HG02981 (cell line): ENCODE measurements around the gene SCN2B.

Source experiments
- ATAC-seq: cut with Tn5 transposase; IDR thresholded peaks from one replicate; pipeline ENCODE4 v1.9.1; 2021; ENCODE audit warnings: mild to moderate bottlenecking, moderate library complexity; ENCODE audit not compliant: unreplicated experiment

SCN2B gene

DNA sequence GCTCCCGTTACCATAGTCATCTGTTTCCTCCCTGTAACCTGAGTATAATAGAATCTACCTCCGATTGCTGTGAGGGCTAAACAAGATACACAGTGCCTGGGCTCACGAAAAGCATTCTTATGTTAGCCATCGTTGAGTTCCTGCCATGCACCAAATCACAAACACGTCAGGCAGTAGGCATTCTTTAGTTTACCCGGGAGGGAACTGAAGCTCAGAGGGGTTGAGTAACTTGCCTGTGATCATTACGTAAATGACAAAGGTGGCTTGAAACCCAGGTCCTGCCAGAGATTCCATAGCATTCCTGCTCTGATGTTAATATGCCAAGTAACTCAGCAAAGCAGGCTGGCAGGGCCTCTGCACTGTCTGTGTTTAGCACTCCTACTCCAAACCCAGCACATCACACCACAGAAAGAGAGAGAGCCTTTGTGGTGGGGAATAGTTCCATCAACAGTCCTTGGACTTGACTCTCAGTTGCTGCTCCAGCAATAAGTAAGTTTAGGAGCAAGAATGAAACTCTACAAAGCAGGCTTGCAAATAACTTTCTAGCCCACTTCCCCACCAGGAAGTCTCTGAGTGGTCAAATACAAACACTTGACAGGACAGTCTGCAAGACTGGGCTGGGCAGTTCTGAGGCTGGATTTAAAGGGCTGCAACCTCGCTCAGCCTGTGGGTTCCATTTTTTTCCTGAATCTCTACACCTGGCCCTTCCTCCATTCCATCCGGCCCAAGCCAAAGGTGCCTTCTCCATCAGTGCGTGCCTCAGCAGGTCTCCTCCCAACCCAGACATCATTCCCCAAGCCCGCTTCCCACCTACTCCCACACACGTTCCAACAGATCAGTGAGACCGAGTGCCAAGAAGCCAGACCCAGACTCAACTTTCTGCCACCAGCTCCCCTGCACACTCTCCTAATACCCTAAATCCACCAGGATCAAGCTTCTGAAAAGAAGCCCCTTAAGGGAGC is 1.1 kb downstream of the SCN2B start:
- no peak for ATAC-seq

DNA sequence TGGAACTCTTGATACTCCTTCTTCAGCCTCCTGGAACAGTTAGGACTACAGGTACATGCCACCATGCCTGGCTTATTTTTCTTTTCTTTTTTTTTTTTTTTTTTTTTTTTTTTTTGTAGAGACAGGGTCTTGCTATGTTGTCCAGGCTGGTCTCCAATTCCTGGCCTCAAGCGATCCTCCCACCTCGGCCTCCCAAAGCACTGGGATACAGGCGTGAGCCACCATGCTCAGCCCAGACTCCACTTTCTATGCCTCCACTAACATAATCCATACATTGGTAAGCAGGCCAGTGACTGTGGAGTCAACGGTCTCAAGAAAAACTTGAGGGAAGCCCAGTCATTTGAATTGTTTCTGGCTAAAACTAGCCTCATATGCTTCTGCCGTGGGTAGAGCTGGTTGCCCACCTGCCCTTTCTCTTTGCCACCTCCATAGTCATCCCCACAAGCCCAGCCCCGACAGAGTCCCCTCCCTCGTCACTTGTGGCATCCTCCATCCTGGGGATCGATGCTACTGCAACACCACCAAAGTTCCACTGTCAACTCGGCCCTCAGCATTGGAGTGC is 2.4 kb downstream of the SCN2B start:
- ATAC-seq, result no peak

DNA sequence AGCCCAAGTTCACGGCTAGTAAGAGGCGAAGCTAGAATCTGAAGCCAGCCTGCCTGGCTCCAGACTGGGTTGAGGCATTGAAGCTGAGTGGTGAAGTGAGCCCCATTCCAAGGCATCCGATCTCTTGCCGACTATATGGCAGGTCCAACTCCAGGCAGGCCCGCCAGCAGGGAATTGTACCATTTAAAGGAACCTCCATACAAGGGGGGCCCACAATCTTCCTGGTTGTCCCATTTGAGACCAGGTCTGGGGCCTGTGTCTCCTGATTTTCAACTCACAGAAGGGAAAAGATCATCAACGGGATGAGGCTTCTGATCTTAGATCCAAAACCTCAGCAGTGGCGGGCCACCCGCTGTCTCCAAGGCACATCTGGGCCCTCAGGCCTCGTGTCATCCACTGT is 4.1 kb downstream of the SCN2B start:
- no peak for ATAC-seq

DNA sequence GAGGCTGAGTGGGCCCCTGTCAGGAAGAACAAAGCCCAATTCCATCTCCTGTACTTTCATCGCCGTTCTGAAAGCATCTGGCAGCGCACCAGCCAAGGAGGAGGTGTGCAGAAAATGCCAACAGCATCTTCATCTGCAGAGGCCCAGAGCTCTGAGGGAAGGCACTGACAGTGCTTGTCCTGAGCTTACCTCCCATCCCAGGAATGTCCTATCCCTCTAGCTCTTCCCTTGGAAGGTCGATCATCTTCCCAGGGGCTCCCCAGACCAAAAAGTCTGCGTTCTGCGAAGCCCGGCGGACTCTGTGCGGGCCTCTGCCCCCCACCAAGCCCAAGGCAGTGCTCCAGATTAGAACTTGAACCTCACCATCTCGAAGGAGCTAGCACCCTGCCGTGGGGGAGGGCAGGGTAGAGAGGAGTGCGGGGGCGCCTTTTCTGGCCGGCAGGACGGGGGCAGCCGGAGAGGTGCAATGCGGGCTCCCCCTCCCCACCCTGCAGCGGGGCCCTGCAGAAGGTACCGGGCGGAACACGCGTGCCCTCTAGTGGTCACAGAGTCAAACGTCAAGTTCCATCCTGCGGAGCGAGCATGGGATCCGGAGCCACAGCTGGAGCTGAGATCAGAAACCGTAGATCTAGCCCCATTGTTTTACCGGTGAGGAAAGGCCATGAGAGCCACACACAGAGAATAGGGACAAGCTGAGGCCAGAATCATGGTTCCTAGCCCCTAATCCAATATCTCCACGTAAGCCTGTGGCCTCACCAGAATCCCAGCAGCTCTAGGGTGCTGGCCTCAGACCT is 5.0 kb downstream of the SCN2B start:
- no peak for ATAC-seq

DNA sequence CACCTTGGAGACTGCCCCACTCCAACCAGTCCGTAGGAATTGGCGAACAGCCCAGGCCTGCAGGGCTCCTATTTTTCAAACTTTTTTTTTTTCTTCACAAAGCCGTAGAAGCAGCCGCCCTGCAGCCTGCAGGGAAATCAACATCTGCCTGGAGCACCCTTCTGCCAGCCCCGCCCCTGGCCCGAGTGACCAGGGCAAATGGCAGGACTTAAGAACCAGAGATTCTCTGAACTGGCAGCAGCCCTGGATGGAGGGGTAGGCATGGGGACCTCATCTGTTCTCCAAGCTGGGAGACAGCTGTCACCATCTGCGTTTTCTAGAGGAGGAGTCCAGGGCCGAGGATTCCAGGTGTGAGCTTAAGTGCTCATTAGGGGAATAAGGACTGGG is 5.6 kb downstream of the SCN2B start:
- no peak for ATAC-seq

DNA sequence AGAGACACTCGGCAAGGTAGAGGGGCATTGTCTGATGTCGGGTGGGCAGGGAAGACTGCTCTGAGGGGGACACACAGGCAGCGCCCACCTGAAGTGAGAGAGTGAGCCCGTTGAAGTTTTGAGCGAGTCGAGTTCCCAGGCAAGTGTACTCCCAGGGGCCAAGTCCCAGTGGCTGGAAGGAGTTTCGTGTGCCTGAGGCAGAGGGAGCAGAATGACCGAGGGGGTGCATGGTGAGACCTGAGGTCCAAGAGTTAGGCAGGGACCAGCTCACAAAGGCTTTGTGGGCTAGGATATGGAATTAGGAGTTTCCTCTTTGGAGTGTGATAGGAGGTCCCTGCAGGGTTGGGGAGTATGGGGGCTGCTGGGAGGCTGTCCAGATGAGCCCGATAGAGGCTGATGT is 6.2 kb downstream of the SCN2B start:
- ATAC-seq, result no peak

DNA sequence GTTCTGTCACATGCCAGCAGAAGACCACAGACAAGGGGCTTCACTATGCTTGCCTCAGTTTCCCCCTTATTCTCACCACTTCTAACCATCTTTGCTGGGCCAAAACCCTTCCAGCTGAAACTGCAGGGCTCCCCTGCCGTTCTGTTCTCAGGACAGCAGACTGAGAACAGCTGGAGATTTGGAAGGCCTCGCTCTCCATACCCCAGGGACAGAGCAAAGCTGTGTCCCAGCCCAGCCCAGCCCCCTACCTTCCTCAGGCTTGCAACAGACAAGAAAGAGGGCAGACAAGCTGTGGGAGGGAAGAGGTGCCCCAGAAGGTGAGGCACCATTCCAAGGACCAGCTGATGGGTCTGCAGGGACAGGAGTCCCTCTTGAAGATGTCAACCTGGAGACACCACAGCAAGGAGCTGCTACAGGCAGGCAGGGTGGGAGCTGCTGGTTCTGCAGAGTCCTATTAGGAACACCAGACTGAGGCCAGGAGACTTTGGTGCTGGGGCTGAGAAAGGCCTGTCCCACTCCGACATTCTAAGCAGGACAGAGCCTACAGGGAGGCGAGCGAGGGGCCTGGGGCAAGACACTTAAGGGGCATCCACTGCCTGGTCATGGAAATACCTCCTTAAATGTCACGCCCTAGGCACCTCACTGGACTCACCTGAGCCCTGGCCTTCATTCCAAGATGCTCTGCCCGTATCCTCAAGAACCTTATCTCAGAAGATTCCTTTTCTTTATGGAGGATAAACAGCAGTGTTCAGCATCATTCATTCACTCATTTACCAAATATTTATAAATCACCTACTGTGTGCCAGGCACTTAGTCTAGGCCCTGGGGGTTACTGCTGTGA is 6.9 kb downstream of the SCN2B start:
- ATAC-seq, result no peak

DNA sequence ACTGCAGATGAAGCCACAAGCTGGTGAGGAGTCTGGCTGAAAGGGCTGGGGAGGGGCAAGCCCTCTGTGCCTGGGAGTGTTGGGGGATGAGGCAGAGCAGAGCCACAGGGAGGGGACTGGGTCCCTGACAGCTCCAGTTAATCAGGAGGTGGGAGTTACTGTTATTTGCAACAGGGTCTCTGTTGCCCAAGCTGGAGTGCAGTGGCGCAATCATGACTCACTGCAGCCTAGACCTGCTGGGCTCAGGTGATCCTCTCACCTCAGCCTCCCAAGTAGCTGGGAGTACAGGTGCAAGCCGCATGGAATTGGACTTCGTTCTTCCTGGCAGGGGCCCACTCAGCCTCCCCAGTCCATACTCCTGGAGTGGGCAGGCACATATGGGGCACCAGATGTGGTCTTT is 7.7 kb downstream of the SCN2B start:
- no peak for ATAC-seq

DNA sequence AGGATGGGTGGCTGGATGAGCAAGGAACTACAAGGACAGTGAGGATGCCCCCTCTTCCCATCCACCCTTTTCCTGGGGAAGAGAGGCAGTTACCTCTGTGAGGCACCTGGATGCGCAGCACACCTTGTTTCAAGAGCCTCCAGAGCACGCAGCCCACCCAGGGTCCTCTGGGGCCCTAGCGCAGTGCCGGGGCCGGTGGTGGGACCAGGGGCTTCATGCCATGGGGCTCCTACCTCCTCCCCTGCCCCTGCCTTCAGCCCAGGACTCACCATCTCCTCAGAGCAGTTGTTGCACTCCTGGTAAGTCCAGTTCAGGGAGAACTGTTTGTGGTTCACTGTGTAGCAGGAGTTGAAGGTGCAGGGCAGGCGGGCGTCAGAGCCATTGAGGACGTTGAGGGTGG is 8.1 kb downstream of the SCN2B start:
- no peak for ATAC-seq

DNA sequence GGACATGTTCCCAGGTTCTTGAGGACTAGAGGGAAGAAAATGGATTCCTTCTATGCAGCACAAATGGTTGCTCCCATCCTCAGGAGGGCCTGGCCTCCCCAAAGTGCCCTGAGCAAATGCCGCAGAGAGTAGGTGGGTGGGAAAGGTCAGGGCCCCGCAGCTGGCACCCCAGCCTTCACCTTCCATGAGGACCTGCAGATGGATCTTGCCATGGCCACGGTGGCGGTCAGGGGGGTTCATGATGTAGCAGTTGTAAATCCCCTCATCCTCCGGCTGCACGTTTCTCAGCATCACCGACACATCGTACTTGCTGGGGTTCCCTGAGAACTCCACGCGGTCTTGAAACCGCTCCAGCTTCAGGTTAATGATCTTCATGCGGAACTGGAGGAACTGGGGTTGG is 8.5 kb downstream of the SCN2B start:
- no peak for ATAC-seq

DNA sequence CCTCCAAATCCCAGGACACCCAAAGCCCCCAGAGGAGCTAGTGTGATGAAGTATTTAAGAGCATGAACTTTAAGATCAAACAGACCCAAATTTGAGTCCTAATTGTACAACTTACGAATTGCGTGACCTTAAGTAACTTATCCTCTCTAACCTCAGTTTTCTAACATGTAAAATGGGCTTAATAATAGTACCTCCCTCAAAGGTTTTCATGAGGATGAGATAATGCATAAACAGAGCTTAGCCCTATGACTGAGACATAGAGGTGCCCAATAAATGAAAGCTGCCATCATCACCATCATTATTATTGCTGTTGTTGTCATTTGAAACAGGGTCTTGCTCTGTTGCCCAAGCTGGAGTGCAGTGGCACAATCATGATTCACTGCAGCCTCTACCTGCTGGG is 9.2 kb downstream of the SCN2B start:
- ATAC-seq, result no peak

DNA sequence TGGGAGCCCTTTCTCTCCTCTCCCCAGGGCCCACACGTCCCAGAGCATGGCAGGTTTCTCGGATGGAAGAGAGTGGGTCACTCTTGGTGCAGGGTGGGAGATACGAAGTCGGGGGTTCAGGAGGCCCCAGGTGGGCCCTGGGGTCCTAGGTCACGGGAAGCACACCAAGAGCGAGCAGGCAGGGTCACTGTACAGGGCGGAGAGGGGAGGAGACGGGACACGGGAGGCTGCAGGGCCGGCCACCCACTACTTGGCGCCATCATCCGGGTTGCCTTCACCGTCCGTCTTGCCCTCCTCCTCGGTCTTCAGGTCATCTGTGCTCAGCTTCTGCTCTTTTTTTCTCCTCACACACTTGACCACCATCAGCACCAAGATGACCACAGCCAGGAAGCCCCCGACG is 9.8 kb downstream of the SCN2B start:
- no peak for ATAC-seq

DNA sequence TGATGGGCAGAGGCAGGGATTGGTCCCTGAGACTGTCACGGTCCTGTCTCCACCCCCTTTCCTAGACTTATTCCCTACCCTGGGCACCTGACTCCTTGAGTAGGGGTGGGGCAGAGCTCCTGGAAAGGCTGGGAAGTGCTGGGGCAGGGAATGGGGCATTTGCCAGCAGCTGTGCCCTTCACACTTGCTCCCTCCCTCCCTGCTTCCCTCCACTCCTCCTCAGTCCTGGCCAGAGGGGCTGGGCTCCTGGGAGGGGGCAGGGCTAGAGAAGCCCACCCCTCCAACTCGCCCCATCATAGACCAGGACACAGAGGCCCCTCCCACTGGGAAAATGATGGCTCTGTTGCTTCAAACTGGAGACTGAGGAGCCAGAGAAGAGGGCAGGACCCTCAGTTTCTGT is 11.6 kb downstream of the SCN2B start:
- no peak for ATAC-seq

DNA sequence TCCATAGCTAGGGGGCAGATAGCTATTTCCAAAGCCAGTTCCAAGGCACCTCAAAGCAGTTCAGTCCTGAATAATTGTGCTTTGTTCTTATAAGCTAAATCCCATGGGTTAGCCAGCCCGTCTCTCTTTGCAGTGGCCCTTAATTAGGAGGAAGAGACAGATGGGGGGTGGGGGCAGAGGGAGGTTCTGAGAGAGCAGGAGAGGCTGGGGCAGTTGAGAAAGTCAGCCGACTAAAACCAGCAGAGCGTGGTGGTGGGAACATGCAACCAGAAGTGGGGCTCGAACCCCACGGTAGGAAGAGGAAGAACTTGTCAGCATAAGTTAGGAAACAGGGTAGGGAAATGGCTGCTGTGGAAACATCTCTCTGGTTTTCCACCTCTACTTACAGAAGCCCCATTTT is 12.9 kb downstream of the SCN2B start:
- no peak for ATAC-seq

DNA sequence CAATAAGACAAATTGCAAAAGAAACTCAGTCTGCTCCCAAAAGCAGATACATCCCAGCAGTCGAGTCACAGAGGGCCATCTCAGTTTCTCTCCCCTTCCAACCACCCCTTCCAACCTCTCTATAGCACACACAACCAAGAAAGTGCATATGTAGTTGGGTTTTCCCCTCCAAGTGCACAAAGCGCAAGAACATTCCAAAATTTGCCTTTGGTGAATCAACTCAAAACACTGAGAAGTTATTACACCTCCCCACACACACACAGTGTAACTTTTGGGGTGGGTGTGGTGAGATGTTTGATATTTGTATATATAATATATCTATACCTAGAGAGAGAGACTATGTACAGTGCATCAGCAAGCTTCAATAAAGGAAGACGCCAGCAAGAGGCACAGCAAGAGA is 13.6 kb downstream of the SCN2B start:
- ATAC-seq, result no peak

DNA sequence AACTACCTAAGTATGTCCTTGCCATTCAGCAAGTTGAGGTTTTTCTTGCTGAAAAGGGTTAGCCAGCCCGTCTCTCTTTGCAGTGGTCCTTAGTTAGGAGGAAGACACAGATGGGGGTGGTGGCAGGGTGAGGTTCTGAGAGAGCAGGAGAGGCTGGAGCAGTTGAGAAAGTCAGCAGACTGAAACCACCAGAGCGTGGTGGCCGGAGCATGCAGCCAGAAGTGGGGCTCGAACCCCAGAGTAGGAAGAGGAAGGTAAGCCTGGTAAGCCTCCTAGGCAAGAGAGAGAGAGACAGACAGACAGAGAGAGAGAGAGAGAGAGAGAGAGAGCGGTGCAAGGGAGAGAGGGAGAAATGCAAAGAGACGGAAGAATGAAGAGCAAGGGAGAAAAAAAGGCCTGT is 14.7 kb downstream of the SCN2B start:
- no peak for ATAC-seq

DNA sequence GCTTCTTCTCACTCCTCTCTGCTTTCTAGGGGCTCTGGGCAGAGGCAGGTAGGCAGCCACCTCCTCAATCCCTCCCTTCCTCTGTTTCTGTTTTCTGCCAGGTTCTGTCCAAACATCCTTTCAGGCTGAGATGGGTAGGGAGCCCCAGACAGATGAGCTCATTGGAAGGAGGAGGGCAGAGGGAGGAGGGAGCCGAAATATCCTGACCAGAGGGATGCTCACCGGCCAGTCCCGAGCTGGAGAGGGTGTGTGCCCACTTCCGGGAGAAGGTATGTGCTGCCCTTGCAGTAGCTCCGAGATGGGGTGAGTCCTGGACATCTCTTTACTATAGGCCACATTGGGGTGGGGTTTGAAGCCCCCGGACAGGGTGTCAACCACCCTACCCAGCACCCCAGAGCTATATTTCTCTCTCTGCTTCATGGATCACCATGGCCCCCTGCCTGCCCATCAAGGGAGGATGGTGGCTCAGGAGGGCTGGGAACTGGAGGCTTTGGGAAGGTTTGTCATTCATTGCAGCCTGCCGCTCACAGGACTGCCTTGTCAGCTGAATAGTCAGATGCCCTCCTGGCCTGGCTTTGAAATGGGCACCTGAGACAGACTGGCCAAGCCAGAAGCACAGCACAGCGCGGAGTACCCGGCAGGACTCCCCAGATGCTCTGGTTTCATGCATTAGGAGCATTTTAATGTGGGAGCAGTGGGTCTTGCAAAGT is 19.1 kb downstream of the SCN2B start:
- ATAC-seq, result no peak

DNA sequence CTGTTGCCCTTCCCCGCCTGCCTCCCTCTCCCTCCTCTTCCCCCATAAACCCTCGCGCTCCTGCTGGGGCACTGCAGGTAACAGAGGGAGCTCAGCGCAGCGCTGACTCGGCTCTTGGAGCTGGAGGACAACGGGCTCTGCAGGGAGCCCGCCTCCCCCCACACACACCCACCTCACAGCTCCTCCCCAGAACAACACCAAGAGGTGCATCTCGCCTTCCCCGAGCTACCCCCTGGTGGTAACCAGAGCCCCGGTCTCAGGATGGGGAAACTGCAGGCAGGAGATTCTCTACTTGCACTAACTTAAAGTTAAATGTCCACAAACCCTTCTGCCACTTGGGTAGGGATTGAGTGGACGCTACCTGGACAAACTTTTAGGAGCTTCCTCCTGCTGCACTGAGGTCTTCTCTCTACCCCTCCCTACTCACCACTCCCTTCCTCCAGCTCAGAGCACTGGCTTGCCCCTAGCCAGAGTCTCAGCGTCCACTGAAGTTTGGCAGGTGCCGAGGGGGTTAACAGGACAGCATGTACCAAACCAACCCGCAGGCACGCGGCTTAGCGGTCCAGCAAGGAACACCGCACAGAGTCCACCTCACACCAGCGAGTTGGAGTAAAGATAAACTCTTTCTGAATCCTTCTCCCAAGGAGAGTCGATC is 19.8 kb downstream of the SCN2B start:
- ATAC-seq, result no peak

DNA sequence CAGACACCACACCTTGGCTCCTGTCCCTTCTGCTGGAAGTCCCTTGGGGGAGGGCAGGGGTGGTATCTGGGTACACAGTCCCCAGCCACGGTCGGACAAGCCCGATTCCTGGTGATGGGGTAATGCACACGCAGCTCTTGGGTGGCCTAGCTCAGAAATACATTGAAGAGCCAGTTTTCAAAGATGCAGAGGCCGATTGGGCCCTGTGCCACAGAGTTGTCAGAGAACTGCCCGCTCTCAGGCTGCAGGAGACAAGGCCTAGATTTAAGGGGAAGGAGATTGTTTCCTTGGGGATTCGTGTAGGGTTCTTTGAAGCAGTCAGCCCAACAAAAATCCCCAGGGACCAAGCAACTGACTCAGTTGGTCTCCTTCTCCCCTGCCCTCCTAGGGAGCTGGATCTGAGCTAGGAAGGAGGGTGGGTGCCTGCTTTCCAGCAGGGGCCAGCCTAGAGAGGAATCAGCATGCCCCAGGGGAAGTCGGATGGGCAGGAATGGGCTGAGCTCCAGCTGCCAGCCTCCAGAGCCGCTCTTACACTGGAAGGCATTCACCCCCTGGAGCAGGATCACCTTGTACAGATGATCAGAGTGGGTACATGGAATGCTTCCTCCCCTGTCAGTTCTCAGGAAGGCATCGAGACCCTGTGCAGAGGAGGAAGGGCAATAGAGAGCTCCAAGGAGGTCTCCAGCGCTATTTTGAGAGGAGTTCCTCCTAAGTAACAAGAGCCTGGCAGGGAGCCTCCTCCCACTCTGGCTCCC is 20.5 kb downstream of the SCN2B start:
- ATAC-seq, result no peak
